Endothelial cell of umbilical vein (primary cell): ENCODE results near the gene MFGE8. TPM values are rescaled to one million over a fixed set of nuclear protein-coding genes. Genes with fewer than 3 reads are reported as not detected.

ENCODE experiments used
- BruUV-seq: library from RNA; stranded (reverse); fragments of 400-500 nt; replicated peaks from 2 replicates; lab custom pipeline; 2021; lab: Mats Ljungman, UMichigan
- CTCF ChIA-PET: fragments of 300-600, 350-600 bp; sonication (Branson Sonifier 250); formaldehyde crosslinking; loops from one replicate; lab custom pipeline; 2021; ENCODE audit warnings: antibody characterized with exemption, inconsistent platforms; lab: Charles Lee
- POLR2A ChIA-PET: fragments of 300-600, 350-600 bp; sonication (Branson Sonifier 250); formaldehyde crosslinking; loops from one replicate; lab custom pipeline; 2021; ENCODE audit warnings: antibody characterized with exemption, inconsistent platforms; lab: Charles Lee
- DNase-seq: peaks from one replicate; pipeline ENCODE4 v3.0.0-alpha.2; 2011; ENCODE audit warnings: low read depth, low spot score
- FAIRE-seq: peaks from 2 replicates; lab custom pipeline; 2011; peaks lifted over from hg19 to GRCh38; lab: Jason Lieb, UNC
- H2AFZ ChIP-seq: 2 replicates; pipeline ENCODE4 v1.6.0; 2012; ENCODE audit warnings: low read depth, low read length, control low read depth, inconsistent platforms
- H3K27ac ChIP-seq: 2 replicates; pipeline ENCODE4 v1.5.1; 2011; ENCODE audit warnings: low read depth, mild to moderate bottlenecking, control low read depth, low read length, moderate library complexity; ENCODE audit not compliant: insufficient read depth
- H3K27me3 ChIP-seq, 2 experiments: 2 replicates each; pipeline versions ENCODE4 v1.6.0 to v1.6.1; 2011; ENCODE audit warnings: low read length in 2 of 2, mixed read lengths in 1 of 2; ENCODE audit not compliant: control insufficient read depth in 2 of 2, insufficient read depth in 2 of 2
- H3K36me3 ChIP-seq, 2 experiments: 2 replicates in 1 of 2; 3 replicates in 1 of 2; pipeline ENCODE4 v1.5.1; 2011; ENCODE audit warnings: low read length in 2 of 2, mild to moderate bottlenecking in 1 of 2, moderate library complexity in 1 of 2; ENCODE audit not compliant: control insufficient read depth in 2 of 2, insufficient read depth in 2 of 2; ENCODE audit errors: extremely low read depth in 1 of 2
- H3K4me1 ChIP-seq: 3 replicates; pipeline ENCODE4 v1.5.1; 2011; ENCODE audit warnings: mild to moderate bottlenecking, low read length; ENCODE audit not compliant: control insufficient read depth, insufficient read depth; ENCODE audit errors: extremely low read depth
- H3K4me2 ChIP-seq: 2 replicates; pipeline ENCODE4 v1.6.1; 2011; ENCODE audit warnings: low read length, control low read depth, mixed read lengths; ENCODE audit not compliant: insufficient read depth
- H3K4me3 ChIP-seq, 3 experiments: fragments of 200-600 bp in 1 of 3; sonication (generic), shearing (Covaris generic) in 1 of 3; replicated peaks in 1 of 3; 2 replicates each; pipeline ENCODE4 v1.5.1; 2011 to 2016; ENCODE audit warnings: control low read depth in 3 of 3, low read length in 3 of 3, mild to moderate bottlenecking in 2 of 3, inconsistent platforms in 1 of 3, low read depth in 1 of 3, moderate library complexity in 1 of 3; ENCODE audit not compliant: insufficient read depth in 1 of 3
- H3K79me2 ChIP-seq: 2 replicates; pipeline ENCODE4 v1.6.0; 2012; ENCODE audit warnings: low read length, inconsistent platforms; ENCODE audit not compliant: control insufficient read depth, insufficient read depth
- H3K9ac ChIP-seq: replicated peaks from 2 replicates; pipeline ENCODE3; 2011; ENCODE audit warnings: low read length, control low read depth; ENCODE audit not compliant: insufficient read depth; ENCODE audit errors: extremely low read depth
- H3K9me1 ChIP-seq: replicated peaks from 3 replicates; pipeline ENCODE4 v1.6.0; 2011; ENCODE audit warnings: mild to moderate bottlenecking, low read length; ENCODE audit not compliant: control insufficient read depth, insufficient read depth; ENCODE audit errors: extremely low read depth
- H3K9me3 ChIP-seq: replicated peaks from 2 replicates; pipeline ENCODE4 v1.5.1; 2012; ENCODE audit warnings: low read length, inconsistent platforms; ENCODE audit not compliant: control insufficient read depth, insufficient read depth
- H4K20me1 ChIP-seq: replicated peaks from 2 replicates; pipeline ENCODE3; 2011; ENCODE audit warnings: mild to moderate bottlenecking, low read length; ENCODE audit not compliant: control insufficient read depth, insufficient read depth; ENCODE audit errors: extremely low read depth
- EZH2 ChIP-seq: IDR thresholded peaks from 2 replicates; pipeline ENCODE4 v1.6.1; 2012; ENCODE audit warnings: borderline replicate concordance, low read depth, mild to moderate bottlenecking, moderate library complexity, low read length, inconsistent platforms; ENCODE audit not compliant: severe bottlenecking
- FOS ChIP-seq: IDR thresholded peaks from 2 replicates; pipeline ENCODE4 v1.6.1; 2011; ENCODE audit warnings: mild to moderate bottlenecking, low read length, moderate library complexity, borderline replicate concordance; ENCODE audit not compliant: insufficient read depth
- GATA2 ChIP-seq: IDR thresholded peaks from 2 replicates; pipeline ENCODE4 v1.7.0; 2011; ENCODE audit warnings: low read depth, mild to moderate bottlenecking, moderate library complexity, mixed read lengths, low read length; ENCODE audit not compliant: insufficient read length, insufficient read depth
- JUN ChIP-seq: IDR thresholded peaks from 2 replicates; pipeline ENCODE4 v1.6.1; 2011; ENCODE audit warnings: borderline replicate concordance, low read depth; ENCODE audit not compliant: insufficient read length, insufficient read depth
- MYC ChIP-seq: IDR thresholded peaks from one replicate; pipeline ENCODE4 v1.6.1; 2011; ENCODE audit warnings: mild to moderate bottlenecking, low read depth, low read length
- POLR2A ChIP-seq: IDR thresholded peaks from 2 replicates; pipeline ENCODE4 v1.6.1; 2012; ENCODE audit warnings: low read depth, mild to moderate bottlenecking, control low read depth, low read length
- POLR2AphosphoS5 ChIP-seq: IDR thresholded peaks from 2 replicates; pipeline ENCODE4 v1.6.1; 2012; ENCODE audit warnings: low read depth, mild to moderate bottlenecking, control low read depth, low read length, moderate library complexity; ENCODE audit not compliant: insufficient read depth
- dilution Hi-C: fragments of 300-500 bp; cut with MboI; formaldehyde crosslinking; loops from one replicate; pipeline ENCODE4 v1.15.0; 2019; ENCODE audit warnings: low sequenced_read_pairs; ENCODE audit not compliant: extremely low pct_ligation_motif_present
- intact Hi-C: fragments of 100-400 bp; cut with micrococcal nuclease; formaldehyde crosslinking; loops from one replicate; pipeline ENCODE4 v1.10.0; 2022
- polyA plus RNA-seq, 4 experiments: library from polyadenylated mRNA; depleted of rRNA in 3 of 4; stranded (reverse) in 3 of 4; unstranded in 1 of 4; fragments of >200 nt; gene quantifications; 2 replicates each; pipeline versions ENCODE4 v1.2.1 to v1.2.3, GENCODE V29; 2011 to 2012; ENCODE audit warnings: missing spikeins in 1 of 4
- total RNA-seq: library from RNA; stranded (reverse); gene quantifications from 2 replicates; pipeline ENCODE4 v1.2.3, GENCODE V29; 2021
- TF ChIP-seq, protein P1 (sequence below), 2 donors: IDR thresholded peaks; 1 replicate in 1 of 2; 2 replicates in 1 of 2; pipeline ENCODE4 v1.5.1; 2011; ENCODE audit warnings: low read length in 2 of 2, mild to moderate bottlenecking in 2 of 2, moderate library complexity in 2 of 2, control low read depth in 1 of 2, inconsistent platforms in 1 of 2, low read depth in 1 of 2; ENCODE audit not compliant: insufficient read depth in 1 of 2; ENCODE audit errors: extremely low read depth in 1 of 2
- TF ChIP-seq, protein P2 (sequence below): IDR thresholded peaks from 2 replicates; pipeline ENCODE4 v1.6.1; 2011; ENCODE audit not compliant: insufficient read depth, insufficient read length

The MFGE8 gene
- total and polyA plus RNA-seq, 2 donors (not counting 3 experiments of a cell fraction or from before 2014, with no cell fraction given): 108 to 117 TPM

DNA sequence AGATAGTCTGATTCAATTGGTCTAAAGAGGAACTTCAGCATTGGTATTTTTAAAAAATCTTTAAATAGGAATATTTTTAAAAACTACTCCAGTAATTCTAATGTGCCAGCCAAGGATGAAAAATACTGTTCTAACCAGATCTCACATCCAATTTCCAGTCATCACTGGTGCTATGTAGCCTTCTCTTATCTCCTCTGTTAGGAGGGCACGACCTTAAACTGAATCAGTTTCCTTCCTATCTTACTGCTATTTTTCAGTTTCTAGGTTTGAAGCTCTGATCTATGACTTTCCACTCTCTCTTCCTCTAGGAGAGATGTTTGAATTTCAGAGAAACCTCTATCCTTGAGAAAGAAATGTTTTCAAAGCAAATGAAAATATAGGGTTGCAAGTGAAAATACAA, 49.8 kb downstream of the MFGE8 start:
- FAIRE-seq (peak; percentile 64), DNase-seq (peak; percentile 15)
- no peak for TF ChIP-seq POLR2A
- TF ChIP-seq, protein P1, sequence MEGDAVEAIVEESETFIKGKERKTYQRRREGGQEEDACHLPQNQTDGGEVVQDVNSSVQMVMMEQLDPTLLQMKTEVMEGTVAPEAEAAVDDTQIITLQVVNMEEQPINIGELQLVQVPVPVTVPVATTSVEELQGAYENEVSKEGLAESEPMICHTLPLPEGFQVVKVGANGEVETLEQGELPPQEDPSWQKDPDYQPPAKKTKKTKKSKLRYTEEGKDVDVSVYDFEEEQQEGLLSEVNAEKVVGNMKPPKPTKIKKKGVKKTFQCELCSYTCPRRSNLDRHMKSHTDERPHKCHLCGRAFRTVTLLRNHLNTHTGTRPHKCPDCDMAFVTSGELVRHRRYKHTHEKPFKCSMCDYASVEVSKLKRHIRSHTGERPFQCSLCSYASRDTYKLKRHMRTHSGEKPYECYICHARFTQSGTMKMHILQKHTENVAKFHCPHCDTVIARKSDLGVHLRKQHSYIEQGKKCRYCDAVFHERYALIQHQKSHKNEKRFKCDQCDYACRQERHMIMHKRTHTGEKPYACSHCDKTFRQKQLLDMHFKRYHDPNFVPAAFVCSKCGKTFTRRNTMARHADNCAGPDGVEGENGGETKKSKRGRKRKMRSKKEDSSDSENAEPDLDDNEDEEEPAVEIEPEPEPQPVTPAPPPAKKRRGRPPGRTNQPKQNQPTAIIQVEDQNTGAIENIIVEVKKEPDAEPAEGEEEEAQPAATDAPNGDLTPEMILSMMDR (IDR thresholded peaks at IDR 0.05; ENCODE audit: extremely low read depth in 1 of 2, insufficient read depth in 1 of 2, low read depth in 1 of 2, low read length in 2 of 2): no peak
- TF ChIP-seq MYC: no peak
- no peak for TF ChIP-seq POLR2AphosphoS5
- TF ChIP-seq GATA2: peak; percentile 59
- no peak for TF ChIP-seq JUN
- TF ChIP-seq EZH2: no peak
- TF ChIP-seq FOS: peak; percentile 53
- TF ChIP-seq, protein P2, sequence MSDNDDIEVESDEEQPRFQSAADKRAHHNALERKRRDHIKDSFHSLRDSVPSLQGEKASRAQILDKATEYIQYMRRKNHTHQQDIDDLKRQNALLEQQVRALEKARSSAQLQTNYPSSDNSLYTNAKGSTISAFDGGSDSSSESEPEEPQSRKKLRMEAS: no peak
- H3K36me3 ChIP-seq: no peaks in the 10 kb centered on the region
- H3K79me2 ChIP-seq: no peaks in the 10 kb centered on the region
- H3K9me1 ChIP-seq: no peaks in the 10 kb centered on the region
- H2AFZ ChIP-seq: no peak overlapping the region
- no peaks in the 10 kb centered on the region for H3K9me3 ChIP-seq
- intact Hi-C loops: no loop called here
- CTCF ChIA-PET: interaction anchor here (5.2 kb wide), 1 partner anchor 17 kb away, joined by 29 read pairs; no protein-coding TSS in a partner anchor
- H3K4me1 ChIP-seq: peaks cover 6% of the 10 kb centered on the region
- POLR2A ChIA-PET: no interaction called here
- no peaks in the 10 kb centered on the region for H4K20me1 ChIP-seq
- BruUV-seq: no TSS peak
- H3K4me3 ChIP-seq: no peak overlapping the region
- no peak overlapping the region for H3K27ac ChIP-seq
- dilution Hi-C loops: no loop called here
- H3K27me3 ChIP-seq: peaks cover 0 to under 1% of the 10 kb centered on the region in 2 experiments
- H3K4me2 ChIP-seq: no peak overlapping the region
- no peak overlapping the region for H3K9ac ChIP-seq
